Measurements from ENCODE around the gene CBX2.
A peak's percentile ranks its signal among the peaks of the same experiment; 100 is the strongest.

The CBX2 gene

GRCh38 chr17:79732254-79732653 is 45.7 kb upstream of the CBX2 start:
- H3K9me2 ChIP-seq (replicated peaks; ENCODE audit: control insufficient read depth, low read length) = no peaks in the 10 kb centered on the region
- peak overlapping the region; percentile 38; the same call in 1 of the 2 replicates for H3K4me2 ChIP-seq (ENCODE audit: low read length)
- H3K79me2 ChIP-seq (ENCODE audit: control insufficient read depth, low read length) = no peaks in the 10 kb centered on the region
- no peaks in the 10 kb centered on the region for H3K36me3 ChIP-seq (ENCODE audit: control insufficient read depth, low read length)
- TF ChIP-seq EZH2phosphoT487 (IDR thresholded peaks at IDR 0.05; ENCODE audit: borderline replicate concordance, low read length) (no peak), CTCF (IDR thresholded peaks at IDR 0.05; ENCODE audit: low read depth, low read length, poor library complexity, severe bottlenecking) (no peak)
- H4K20me1 ChIP-seq (ENCODE audit: control insufficient read depth, insufficient read depth, low read depth, low read length) = no peaks in the 10 kb centered on the region
- H3K27ac ChIP-seq (ENCODE audit: low read depth, low read length) = no peak overlapping the region
- H3K9me3 ChIP-seq (ENCODE audit: control insufficient read depth, insufficient read depth, low read length) = no peaks in the 10 kb centered on the region
- no peak overlapping the region for H3K4me3 ChIP-seq (ENCODE audit: low read length)
- no peaks in the 10 kb centered on the region for H3F3A ChIP-seq (ENCODE audit: control insufficient read depth, insufficient read depth)
- peaks cover 18% of the 10 kb centered on the region for H3K4me1 ChIP-seq (ENCODE audit: control insufficient read depth, low read length)
- no peaks in the 10 kb centered on the region for H3K27me3 ChIP-seq (ENCODE audit: control insufficient read depth, low read length)

- no peaks in the 10 kb centered on the region for H3K36me3 ChIP-seq (ENCODE audit: control insufficient read depth, low read length)
- H3K9me3 ChIP-seq (ENCODE audit: control insufficient read depth, insufficient read depth, low read length) = no peaks in the 10 kb centered on the region
- H3K27me3 ChIP-seq (ENCODE audit: control insufficient read depth, low read length) = no peaks in the 10 kb centered on the region
- peak overlapping the region; percentile 38 for H3K4me2 ChIP-seq (ENCODE audit: low read length)
- H4K20me1 ChIP-seq (ENCODE audit: control insufficient read depth, insufficient read depth, low read depth, low read length) = no peaks in the 10 kb centered on the region
- no peaks in the 10 kb centered on the region for H3K9me2 ChIP-seq (replicated peaks; ENCODE audit: control insufficient read depth, low read length)
- no peaks in the 10 kb centered on the region for H3F3A ChIP-seq (ENCODE audit: control insufficient read depth, insufficient read depth)
- H3K27ac ChIP-seq (ENCODE audit: low read depth, low read length) = no peak overlapping the region
- no peak for TF ChIP-seq CTCF (IDR thresholded peaks at IDR 0.05; ENCODE audit: low read depth, low read length, poor library complexity, severe bottlenecking)
- TF ChIP-seq EZH2phosphoT487 (IDR thresholded peaks at IDR 0.05; ENCODE audit: borderline replicate concordance, low read length) = no peak
- H3K79me2 ChIP-seq (ENCODE audit: control insufficient read depth, low read length) = no peaks in the 10 kb centered on the region
- H3K4me3 ChIP-seq (ENCODE audit: low read length) = peak overlapping the region; percentile 34
- peaks cover 18% of the 10 kb centered on the region for H3K4me1 ChIP-seq (ENCODE audit: control insufficient read depth, low read length)
These were observed 44.9 kb upstream of the CBX2 start for GRCh38 chr17:79732804-79733691.

- H3F3A ChIP-seq (ENCODE audit: control insufficient read depth, insufficient read depth) = no peaks in the 10 kb centered on the region
- no peak overlapping the region for H3K4me2 ChIP-seq (ENCODE audit: low read length)
- H3K4me3 ChIP-seq (ENCODE audit: low read length) = no peak overlapping the region
- H3K79me2 ChIP-seq (ENCODE audit: control insufficient read depth, low read length) = no peaks in the 10 kb centered on the region
- no peaks in the 10 kb centered on the region for H4K20me1 ChIP-seq (ENCODE audit: control insufficient read depth, insufficient read depth, low read depth, low read length)
- H3K27ac ChIP-seq (ENCODE audit: low read depth, low read length) = no peak overlapping the region
- H3K36me3 ChIP-seq (ENCODE audit: control insufficient read depth, low read length) = no peaks in the 10 kb centered on the region
- H3K27me3 ChIP-seq (ENCODE audit: control insufficient read depth, low read length) = no peaks in the 10 kb centered on the region
- no peak for TF ChIP-seq EZH2phosphoT487 (IDR thresholded peaks at IDR 0.05; ENCODE audit: borderline replicate concordance, low read length)
- H3K9me3 ChIP-seq (ENCODE audit: control insufficient read depth, insufficient read depth, low read length) = no peaks in the 10 kb centered on the region
- H3K4me1 ChIP-seq (ENCODE audit: control insufficient read depth, low read length) = peaks cover 14% of the 10 kb centered on the region
- H3K9me2 ChIP-seq (replicated peaks; ENCODE audit: control insufficient read depth, low read length) = no peaks in the 10 kb centered on the region
These were observed 44.3 kb upstream of the CBX2 start for GRCh38 chr17:79733692-79734070.

- Histone ChIP-seq H3K27me3 (ENCODE audit: control insufficient read depth, low read length) (no peaks in the 10 kb centered on the region; the same call in 1 of the 2 replicates), H3K79me2 (ENCODE audit: control insufficient read depth, low read length) (no peaks in the 10 kb centered on the region), H3K9me3 (ENCODE audit: control insufficient read depth, insufficient read depth, low read length) (no peaks in the 10 kb centered on the region), H3F3A (ENCODE audit: control insufficient read depth, insufficient read depth) (no peaks in the 10 kb centered on the region), H3K27ac (ENCODE audit: low read depth, low read length) (no peak overlapping the region), H3K4me3 (ENCODE audit: low read length) (no peak overlapping the region), H3K9me2 (replicated peaks; ENCODE audit: control insufficient read depth, low read length) (no peaks in the 10 kb centered on the region), H4K20me1 (ENCODE audit: control insufficient read depth, insufficient read depth, low read depth, low read length) (no peaks in the 10 kb centered on the region), H3K4me1 (ENCODE audit: control insufficient read depth, low read length) (peaks cover 14% of the 10 kb centered on the region), H3K36me3 (ENCODE audit: control insufficient read depth, low read length) (no peaks in the 10 kb centered on the region), H3K4me2 (ENCODE audit: low read length) (no peak overlapping the region)
- no peak for TF ChIP-seq CTCF (IDR thresholded peaks at IDR 0.05; ENCODE audit: low read depth, low read length, poor library complexity, severe bottlenecking)
- no peak for TF ChIP-seq EZH2phosphoT487 (IDR thresholded peaks at IDR 0.05; ENCODE audit: borderline replicate concordance, low read length)
These were observed 42.9 kb upstream of the CBX2 start for GRCh38 chr17:79735096-79735495.

All from DOHH2 (cell line).